Measurements from ENCODE around the gene SETDB1.
"Not testable (repeated sequence)": the region's sequence is repeated elsewhere in the genome, so short reads cannot be mapped to it uniquely, and the experiment has no call there.

The SETDB1 gene

DNA sequence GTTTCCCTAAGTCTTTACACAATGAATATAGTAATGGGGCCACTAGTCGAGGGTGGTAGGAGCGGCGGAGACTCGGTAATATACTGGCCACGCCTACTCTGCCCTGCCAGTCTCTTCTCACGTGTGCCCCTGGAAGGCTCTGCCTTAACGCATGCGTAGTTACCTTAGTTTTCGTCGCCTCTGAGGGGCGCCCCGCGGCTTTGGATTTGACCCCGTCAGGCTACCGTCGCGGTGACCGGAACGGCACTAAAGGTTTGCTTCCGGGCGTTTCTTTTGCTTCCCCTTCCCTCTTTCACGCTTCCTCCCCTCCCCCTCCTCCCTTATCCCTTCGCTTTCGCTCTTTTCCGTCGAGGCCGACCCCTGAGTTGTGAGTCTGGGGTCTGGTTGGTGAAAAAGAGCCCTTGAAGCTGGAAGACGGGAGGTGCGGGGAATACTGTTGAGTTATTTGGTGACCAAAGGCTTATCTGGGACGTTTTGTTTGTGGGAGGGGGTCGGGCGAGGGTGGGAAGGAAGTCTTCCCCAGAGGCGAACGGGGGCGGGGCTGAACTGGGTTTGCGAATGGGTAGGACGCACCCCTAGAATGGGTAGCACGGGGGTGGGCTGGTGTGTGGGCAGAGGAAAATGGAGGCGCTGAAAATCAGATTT lies at the start of gene SETDB1:
TSS of gene SETDB1 (plus strand) at position 267 of the 645 bp plus-strand sequence. CDS start 1,352 bp downstream, outside the sequence.
- peak within 1 kb of the TSS; percentile 91 for H2AFZ ChIP-seq (ENCODE audit: low read length)
- H3F3A ChIP-seq (ENCODE audit: low read depth): no peaks in the 10 kb centered on the region
- H3K4me3 ChIP-seq (ENCODE audit: low read length, poor library complexity, severe bottlenecking): peak within 1 kb of the TSS; percentile 92
- no peaks in the 10 kb centered on the region for H4K20me1 ChIP-seq (ENCODE audit: insufficient read depth, low read length, poor library complexity, severe bottlenecking)
- H3K79me2 ChIP-seq (ENCODE audit: insufficient read depth, low read length): peaks cover 35% of the 10 kb centered on the region
- peak within 1 kb of the TSS; percentile 88 for H3K9ac ChIP-seq (ENCODE audit: low read depth, low read length, poor library complexity, severe bottlenecking)
- TF ChIP-seq EZH2phosphoT487 (IDR thresholded peaks at IDR 0.05; ENCODE audit: borderline replicate concordance): no peak
- TF ChIP-seq, protein P1, sequence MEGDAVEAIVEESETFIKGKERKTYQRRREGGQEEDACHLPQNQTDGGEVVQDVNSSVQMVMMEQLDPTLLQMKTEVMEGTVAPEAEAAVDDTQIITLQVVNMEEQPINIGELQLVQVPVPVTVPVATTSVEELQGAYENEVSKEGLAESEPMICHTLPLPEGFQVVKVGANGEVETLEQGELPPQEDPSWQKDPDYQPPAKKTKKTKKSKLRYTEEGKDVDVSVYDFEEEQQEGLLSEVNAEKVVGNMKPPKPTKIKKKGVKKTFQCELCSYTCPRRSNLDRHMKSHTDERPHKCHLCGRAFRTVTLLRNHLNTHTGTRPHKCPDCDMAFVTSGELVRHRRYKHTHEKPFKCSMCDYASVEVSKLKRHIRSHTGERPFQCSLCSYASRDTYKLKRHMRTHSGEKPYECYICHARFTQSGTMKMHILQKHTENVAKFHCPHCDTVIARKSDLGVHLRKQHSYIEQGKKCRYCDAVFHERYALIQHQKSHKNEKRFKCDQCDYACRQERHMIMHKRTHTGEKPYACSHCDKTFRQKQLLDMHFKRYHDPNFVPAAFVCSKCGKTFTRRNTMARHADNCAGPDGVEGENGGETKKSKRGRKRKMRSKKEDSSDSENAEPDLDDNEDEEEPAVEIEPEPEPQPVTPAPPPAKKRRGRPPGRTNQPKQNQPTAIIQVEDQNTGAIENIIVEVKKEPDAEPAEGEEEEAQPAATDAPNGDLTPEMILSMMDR (conservative IDR thresholded peaks at IDR 0.05; ENCODE audit: low read length): 0 out of 2 replicates have a peak, but pooled peaks have one; percentile 14
- H3K9me2 ChIP-seq (replicated peaks; ENCODE audit: low read depth, low read length): no peaks in the 10 kb centered on the region
- H3K36me3 ChIP-seq (ENCODE audit: insufficient read depth, low read length): peaks cover 15% of the 10 kb centered on the region
- H3K4me2 ChIP-seq (ENCODE audit: low read depth, low read length, poor library complexity, severe bottlenecking): peak within 1 kb of the TSS; percentile 82
- H3K9me3 ChIP-seq (ENCODE audit: insufficient read depth, low read depth, low read length): no peaks in the 10 kb centered on the region
- no peaks in the 10 kb centered on the region for H3K27me3 ChIP-seq (ENCODE audit: insufficient read depth, low read length, poor library complexity, severe bottlenecking)
- peaks cover 16% of the 10 kb centered on the region for H3K4me1 ChIP-seq (ENCODE audit: insufficient read depth, low read length, poor library complexity, severe bottlenecking)

DNA sequence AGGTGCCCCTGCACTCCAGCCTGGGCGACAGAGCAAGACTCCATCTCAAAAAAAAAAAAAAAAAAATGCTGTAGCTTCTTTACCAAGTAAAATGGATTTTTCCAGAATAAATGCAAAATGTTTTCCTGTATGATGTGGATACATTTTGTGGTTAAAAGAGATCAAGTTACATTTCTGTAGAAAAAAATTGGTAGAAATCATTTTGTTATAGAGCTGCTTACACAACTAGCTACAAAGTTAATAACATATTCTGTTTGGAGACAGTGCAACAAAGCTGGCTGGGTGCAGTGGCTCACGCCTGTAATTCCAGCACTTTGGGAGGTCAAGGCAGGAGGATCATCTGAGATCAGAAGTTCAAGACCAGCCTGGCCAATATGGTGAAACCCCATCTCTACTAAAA lies 47.2 kb upstream of the SETDB1 start:
- H3K27me3 ChIP-seq (ENCODE audit: insufficient read depth, low read length, poor library complexity, severe bottlenecking); H3K9ac ChIP-seq (ENCODE audit: low read depth, low read length, poor library complexity, severe bottlenecking); H3K9me2 ChIP-seq (replicated peaks; ENCODE audit: low read depth, low read length); H3K36me3 ChIP-seq (ENCODE audit: insufficient read depth, low read length); H4K20me1 ChIP-seq (ENCODE audit: insufficient read depth, low read length, poor library complexity, severe bottlenecking); H3K4me2 ChIP-seq (ENCODE audit: low read depth, low read length, poor library complexity, severe bottlenecking); H3F3A ChIP-seq (ENCODE audit: low read depth); H2AFZ ChIP-seq (ENCODE audit: low read length); H3K9me3 ChIP-seq (ENCODE audit: insufficient read depth, low read depth, low read length); H3K4me3 ChIP-seq (ENCODE audit: low read length, poor library complexity, severe bottlenecking): not testable (repeated sequence)
- H3K4me1 ChIP-seq (ENCODE audit: insufficient read depth, low read length, poor library complexity, severe bottlenecking): peaks cover 21% of the 10 kb centered on the region
- peaks cover 19% of the 10 kb centered on the region for H3K79me2 ChIP-seq (ENCODE audit: insufficient read depth, low read length)

DNA sequence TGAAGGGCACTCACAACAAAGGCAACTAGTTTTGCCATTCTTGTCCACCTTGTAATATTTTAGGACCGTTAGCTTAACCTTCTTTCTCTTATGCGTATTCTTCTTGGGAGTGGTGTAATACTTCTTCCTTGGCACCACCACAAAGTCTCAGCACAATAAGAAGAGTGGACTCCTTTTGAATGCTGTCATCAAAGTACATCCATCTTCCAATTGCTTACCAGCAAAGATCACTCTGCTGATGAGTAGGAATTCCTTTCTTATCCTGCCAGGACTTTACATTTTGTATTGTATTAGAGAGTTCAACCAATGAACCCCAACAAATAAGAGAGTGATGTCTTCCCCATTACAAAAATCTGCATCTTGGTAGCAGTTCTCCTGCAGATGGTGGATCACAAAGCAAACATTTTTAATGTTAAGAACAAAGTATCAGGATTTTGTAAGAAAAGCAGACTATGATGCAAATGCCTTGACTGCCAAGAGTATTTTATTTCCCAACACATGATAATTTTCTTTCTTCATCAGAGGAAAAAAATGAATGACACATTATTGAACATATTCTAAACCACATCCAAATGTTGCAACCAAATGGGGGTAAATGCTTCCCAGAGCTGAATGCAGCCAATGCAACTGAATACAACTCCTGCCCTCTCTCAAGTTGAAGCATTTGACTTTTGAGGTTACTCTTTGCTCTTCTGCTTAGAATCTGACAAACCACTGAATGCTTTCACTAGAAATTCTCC lies 44.7 kb upstream of the SETDB1 start:
- no peaks in the 10 kb centered on the region for H3F3A ChIP-seq (ENCODE audit: low read depth)
- H3K27me3 ChIP-seq (ENCODE audit: insufficient read depth, low read length, poor library complexity, severe bottlenecking): no peaks in the 10 kb centered on the region
- H3K36me3 ChIP-seq (ENCODE audit: insufficient read depth, low read length): no peaks in the 10 kb centered on the region
- peak overlapping the region; percentile 63 for H2AFZ ChIP-seq (ENCODE audit: low read length)
- H4K20me1 ChIP-seq (ENCODE audit: insufficient read depth, low read length, poor library complexity, severe bottlenecking): no peaks in the 10 kb centered on the region
- no peaks in the 10 kb centered on the region for H3K9me3 ChIP-seq (ENCODE audit: insufficient read depth, low read depth, low read length)
- H3K9me2 ChIP-seq (replicated peaks; ENCODE audit: low read depth, low read length): no peaks in the 10 kb centered on the region
- no peak overlapping the region for H3K4me3 ChIP-seq (ENCODE audit: low read length, poor library complexity, severe bottlenecking)
- H3K79me2 ChIP-seq (ENCODE audit: insufficient read depth, low read length): no peaks in the 10 kb centered on the region
- TF ChIP-seq, protein P1 (conservative IDR thresholded peaks at IDR 0.05; ENCODE audit: low read length): no peak
- no peak for TF ChIP-seq EZH2phosphoT487 (IDR thresholded peaks at IDR 0.05; ENCODE audit: borderline replicate concordance)
- H3K9ac ChIP-seq (ENCODE audit: low read depth, low read length, poor library complexity, severe bottlenecking): no peak overlapping the region
- H3K4me1 ChIP-seq (ENCODE audit: insufficient read depth, low read length, poor library complexity, severe bottlenecking): peaks cover 5% of the 10 kb centered on the region
- no peak overlapping the region for H3K4me2 ChIP-seq (ENCODE audit: low read depth, low read length, poor library complexity, severe bottlenecking)

DNA sequence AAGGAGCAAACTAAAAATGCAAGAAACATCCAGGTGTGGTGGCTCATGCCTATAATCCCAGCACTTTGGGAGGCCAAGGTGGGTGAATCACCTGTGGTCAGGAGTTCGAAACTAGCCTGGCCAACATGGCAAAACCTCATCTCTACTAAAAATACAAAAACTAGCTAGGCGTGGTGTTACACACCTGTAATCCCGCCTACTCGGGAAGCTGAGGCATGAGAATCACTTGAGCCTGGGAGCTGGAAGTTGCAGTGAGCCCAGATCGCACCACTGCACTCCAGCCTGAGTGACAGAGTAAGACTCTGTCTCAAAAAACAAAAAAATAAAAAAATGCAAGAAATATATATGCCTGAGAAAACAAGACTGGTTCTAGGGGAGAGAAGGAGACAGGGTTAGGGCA lies 43.0 kb upstream of the SETDB1 start:
- not testable (repeated sequence) for H3K4me2 ChIP-seq (ENCODE audit: low read depth, low read length, poor library complexity, severe bottlenecking); H3K27me3 ChIP-seq (ENCODE audit: insufficient read depth, low read length, poor library complexity, severe bottlenecking); H4K20me1 ChIP-seq (ENCODE audit: insufficient read depth, low read length, poor library complexity, severe bottlenecking); H3F3A ChIP-seq (ENCODE audit: low read depth); H3K9me2 ChIP-seq (replicated peaks; ENCODE audit: low read depth, low read length); H3K36me3 ChIP-seq (ENCODE audit: insufficient read depth, low read length); H3K4me1 ChIP-seq (ENCODE audit: insufficient read depth, low read length, poor library complexity, severe bottlenecking); H3K9ac ChIP-seq (ENCODE audit: low read depth, low read length, poor library complexity, severe bottlenecking); H3K79me2 ChIP-seq (ENCODE audit: insufficient read depth, low read length); H3K4me3 ChIP-seq (ENCODE audit: low read length, poor library complexity, severe bottlenecking); H3K9me3 ChIP-seq (ENCODE audit: insufficient read depth, low read depth, low read length)
- H2AFZ ChIP-seq (ENCODE audit: low read length): peak overlapping the region; percentile 62

All from Loucy (cell line).